Fibroblast of villous mesenchyme (primary cell): ENCODE data around the gene PACS2. TPM values are rescaled to one million over a fixed set of nuclear protein-coding genes. Genes with fewer than 3 reads are reported as not detected.
A peak's percentile ranks its signal among the peaks of the same experiment; 100 is the strongest.

Experiments
- DNase-seq: peaks from one replicate; pipeline ENCODE4 v3.0.0-alpha.2; 2010; ENCODE audit warnings: low read depth
- H3K4me3 ChIP-seq: 2 replicates; pipeline ENCODE4 v1.5.1; 2011; ENCODE audit warnings: low read depth, mild to moderate bottlenecking, low read length
- CTCF ChIP-seq: IDR thresholded peaks from 2 replicates; pipeline ENCODE4 v1.5.1; 2012; ENCODE audit warnings: low read depth, mild to moderate bottlenecking, low read length; ENCODE audit not compliant: insufficient read depth
- total RNA-seq: library from RNA; depleted of rRNA; stranded (reverse); fragments of >200 nt; gene quantifications from 2 replicates; pipeline ENCODE4 v1.2.3, GENCODE V29; 2012

PACS2 gene
- total RNA-seq, 1 donor: 35.0 TPM

GRCh38 chr14:105416671-105417070 lies 102.1 kb downstream of the PACS2 start:
- H3K4me3 ChIP-seq: no peak overlapping the region
- DNase-seq: no peak
- TF ChIP-seq CTCF: no peak

- no peak for TF ChIP-seq CTCF
- H3K4me3 ChIP-seq: no peak overlapping the region
- DNase-seq: no peak
Observed at GRCh38 chr14:105417690-105418121, 103.2 kb downstream of the PACS2 start.

GRCh38 chr14:105418269-105419194 lies 104.0 kb downstream of the PACS2 start:
- H3K4me3 ChIP-seq: peak overlapping the region; percentile 74
- TF ChIP-seq CTCF: no peak
- no peak for DNase-seq

GRCh38 chr14:105419195-105420091 lies 104.9 kb downstream of the PACS2 start, which contains the start of gene MTA1:
Gene MTA1, plus strand, starts transcription at chr14:105419827. Its CDS starts 209 bp downstream, at chr14:105420036.
- peak within 1 kb of the TSS; percentile 79 for H3K4me3 ChIP-seq
- DNase-seq: peak; percentile 27
- TF ChIP-seq CTCF: no peak

- DNase-seq: no peak
- TF ChIP-seq CTCF: no peak
- peak overlapping the region; percentile 79 for H3K4me3 ChIP-seq
Observed at GRCh38 chr14:105420101-105420973, 105.8 kb downstream of the PACS2 start.
